T-helper 17 cell (primary cell): ENCODE measurements around the gene KRT28. TPM values are rescaled to one million over a fixed set of nuclear protein-coding genes. Genes with fewer than 3 reads are reported as not detected.

Source experiments
- ATAC-seq: fragments of 150-1000 bp; cut with Tn5 transposase; 2 replicates; pipeline ENCODE4 v1.10.0; 2021; ENCODE audit warnings: mild to moderate bottlenecking, moderate library complexity
- DNase-seq, 3 donors: peaks; one replicate each; pipeline versions ENCODE4 v3.0.0 to v3.0.0-alpha.2; 2020 to 2021
- H3K9me3 ChIP-seq: one replicate; pipeline ENCODE4 v1.7.0; 2013; ENCODE audit warnings: low read length, mild to moderate bottlenecking; ENCODE audit not compliant: control insufficient read depth, poor library complexity, severe bottlenecking
- H3K27ac Mint-ChIP-seq: one replicate; pipeline ENCODE4 v1.8.0; 2022; ENCODE audit warnings: mild to moderate bottlenecking, moderate library complexity, mixed read lengths
- H3K27me3 Mint-ChIP-seq: one replicate; pipeline ENCODE4 v1.8.0; 2022; ENCODE audit warnings: mixed read lengths
- H3K36me3 Mint-ChIP-seq: one replicate; pipeline ENCODE4 v1.8.0; 2022; ENCODE audit warnings: low read depth, mixed read lengths
- H3K4me1 Mint-ChIP-seq: one replicate; pipeline ENCODE4 v1.8.0; 2022; ENCODE audit warnings: mild to moderate bottlenecking, mixed read lengths
- H3K4me3 Mint-ChIP-seq: one replicate; pipeline ENCODE4 v1.8.0; 2022; ENCODE audit warnings: mild to moderate bottlenecking, moderate library complexity, mixed read lengths
- total RNA-seq, 4 donors: library from RNA in 2 of 4; stranded (reverse) in 2 of 4; gene quantifications; one replicate each; pipeline ENCODE4 v1.2.3 and lab custom pipeline; 2022 to 2026

The KRT28 gene
- not detected for total RNA-seq
- 0 reads per million in 2 donors for total RNA-seq (lab: John Stamatoyannopoulos, UW)

- no peaks in the 10 kb centered on the region for H3K9me3 ChIP-seq
- ATAC-seq, result no peak
- DNase-seq, result no peak
- Mint-ChIP-seq H3K4me1 (peaks cover 3% of the 10 kb centered on the region), H3K36me3 (peaks cover 3% of the 10 kb centered on the region), H3K4me3 (no peak within 1 kb of the TSS), H3K27ac (no peak within 1 kb of the TSS), H3K27me3 (peaks cover 55% of the 10 kb centered on the region)
Observed at GRCh38 chr17:40799859-40800258, at the start of gene KRT28. TSS of gene KRT28 (minus strand) at chr17:40799959. CDS start at chr17:40799893, 66 bp downstream.

- Mint-ChIP-seq H3K27ac (no peak overlapping the region), H3K4me1 (no peaks in the 10 kb centered on the region), H3K36me3 (peaks cover 5% of the 10 kb centered on the region), H3K27me3 (peaks cover 60% of the 10 kb centered on the region), H3K4me3 (no peak overlapping the region)
- DNase-seq (no peak), ATAC-seq (no peak)
- H3K9me3 ChIP-seq, result no peaks in the 10 kb centered on the region
Observed at GRCh38 chr17:40848583-40849235, 49.0 kb upstream of the KRT28 start.

GRCh38 chr17:40846515-40847144, 46.9 kb upstream of the KRT28 start:
- Mint-ChIP-seq H3K4me3 (no peak overlapping the region), H3K4me1 (no peaks in the 10 kb centered on the region), H3K36me3 (peaks cover 3% of the 10 kb centered on the region), H3K27ac (no peak overlapping the region), H3K27me3 (peaks cover 65% of the 10 kb centered on the region)
- ATAC-seq, result no peak
- H3K9me3 ChIP-seq, result no peaks in the 10 kb centered on the region
- DNase-seq, result no peak

- Mint-ChIP-seq H3K4me1 (no peaks in the 10 kb centered on the region), H3K27me3 (peaks cover 74% of the 10 kb centered on the region), H3K4me3 (no peak overlapping the region), H3K27ac (no peak overlapping the region), H3K36me3 (peaks cover 2% of the 10 kb centered on the region)
- no peaks in the 10 kb centered on the region for H3K9me3 ChIP-seq
- DNase-seq (no peak), ATAC-seq (no peak)
Observed at GRCh38 chr17:40844671-40845107, 44.9 kb upstream of the KRT28 start.

GRCh38 chr17:40843242-40843641, 43.5 kb upstream of the KRT28 start:
- peaks cover 77% of the 10 kb centered on the region for H3K27me3 Mint-ChIP-seq
- H3K36me3 Mint-ChIP-seq, result peaks cover 5% of the 10 kb centered on the region
- ATAC-seq, result no peak
- DNase-seq, result no peak
- no peak overlapping the region for H3K27ac Mint-ChIP-seq
- H3K4me3 Mint-ChIP-seq, result no peak overlapping the region
- no peaks in the 10 kb centered on the region for H3K9me3 ChIP-seq
- H3K4me1 Mint-ChIP-seq, result no peaks in the 10 kb centered on the region

GRCh38 chr17:40841246-40841645, 41.5 kb upstream of the KRT28 start:
- DNase-seq (no peak), ATAC-seq (no peak)
- Mint-ChIP-seq H3K27me3 (peaks cover 68% of the 10 kb centered on the region), H3K27ac (no peak overlapping the region), H3K4me3 (no peak overlapping the region), H3K4me1 (no peaks in the 10 kb centered on the region), H3K36me3 (peaks cover 5% of the 10 kb centered on the region)
- H3K9me3 ChIP-seq, result no peaks in the 10 kb centered on the region

GRCh38 chr17:40839194-40839593, 39.4 kb upstream of the KRT28 start:
- Mint-ChIP-seq H3K4me1 (no peaks in the 10 kb centered on the region), H3K4me3 (no peak overlapping the region), H3K36me3 (peaks cover 15% of the 10 kb centered on the region), H3K27me3 (peaks cover 48% of the 10 kb centered on the region), H3K27ac (no peak overlapping the region)
- no peak for ATAC-seq
- no peaks in the 10 kb centered on the region for H3K9me3 ChIP-seq
- no peak for DNase-seq

- DNase-seq (no peak), ATAC-seq (no peak)
- no peaks in the 10 kb centered on the region for H3K9me3 ChIP-seq
- peaks cover 13% of the 10 kb centered on the region for H3K36me3 Mint-ChIP-seq
- H3K27ac Mint-ChIP-seq, result no peak overlapping the region
- H3K4me1 Mint-ChIP-seq, result peaks cover 3% of the 10 kb centered on the region
- peaks cover 19% of the 10 kb centered on the region for H3K27me3 Mint-ChIP-seq
- H3K4me3 Mint-ChIP-seq, result no peak overlapping the region
Observed at GRCh38 chr17:40836020-40836419, 36.3 kb upstream of the KRT28 start.

- ATAC-seq (no peak), DNase-seq (no peak)
- Mint-ChIP-seq H3K4me3 (no peak overlapping the region), H3K27me3 (no peaks in the 10 kb centered on the region), H3K27ac (no peak overlapping the region), H3K4me1 (peaks cover 3% of the 10 kb centered on the region), H3K36me3 (peaks cover 10% of the 10 kb centered on the region)
- no peaks in the 10 kb centered on the region for H3K9me3 ChIP-seq
Observed at GRCh38 chr17:40833882-40834281, 34.1 kb upstream of the KRT28 start.

GRCh38 chr17:40832840-40833239, 33.1 kb upstream of the KRT28 start:
- H3K9me3 ChIP-seq, result no peaks in the 10 kb centered on the region
- peaks cover 10% of the 10 kb centered on the region for H3K36me3 Mint-ChIP-seq
- DNase-seq (no peak), ATAC-seq (no peak)
- no peak overlapping the region for H3K27ac Mint-ChIP-seq
- no peaks in the 10 kb centered on the region for H3K27me3 Mint-ChIP-seq
- no peak overlapping the region for H3K4me3 Mint-ChIP-seq
- peaks cover 6% of the 10 kb centered on the region for H3K4me1 Mint-ChIP-seq

GRCh38 chr17:40830085-40830776, 30.5 kb upstream of the KRT28 start:
- no peaks in the 10 kb centered on the region for H3K9me3 ChIP-seq
- ATAC-seq (no peak), DNase-seq (no peak)
- no peak overlapping the region for H3K4me3 Mint-ChIP-seq
- H3K4me1 Mint-ChIP-seq, result peaks cover 12% of the 10 kb centered on the region
- no peak overlapping the region for H3K27ac Mint-ChIP-seq
- H3K27me3 Mint-ChIP-seq, result peaks cover 21% of the 10 kb centered on the region
- peaks cover 14% of the 10 kb centered on the region for H3K36me3 Mint-ChIP-seq

- no peaks in the 10 kb centered on the region for H3K9me3 ChIP-seq
- ATAC-seq (no peak), DNase-seq (no peak)
- H3K27ac Mint-ChIP-seq, result no peak overlapping the region
- no peak overlapping the region for H3K4me3 Mint-ChIP-seq
- H3K4me1 Mint-ChIP-seq, result peaks cover 11% of the 10 kb centered on the region
- H3K27me3 Mint-ChIP-seq, result peaks cover 22% of the 10 kb centered on the region
- peaks cover 8% of the 10 kb centered on the region for H3K36me3 Mint-ChIP-seq
Observed at GRCh38 chr17:40828454-40829044, 28.8 kb upstream of the KRT28 start.

GRCh38 chr17:40827746-40828453, 28.1 kb upstream of the KRT28 start:
- Mint-ChIP-seq H3K4me3 (no peak overlapping the region), H3K27me3 (peaks cover 22% of the 10 kb centered on the region), H3K36me3 (peaks cover 8% of the 10 kb centered on the region), H3K4me1 (peaks cover 9% of the 10 kb centered on the region), H3K27ac (no peak overlapping the region)
- no peak for ATAC-seq
- no peak for DNase-seq
- no peaks in the 10 kb centered on the region for H3K9me3 ChIP-seq
